GM21737 (cell line): ENCODE measurements around the gene HMGCS2.

ENCODE experiments used
- ATAC-seq: cut with Tn5 transposase; IDR thresholded peaks from one replicate; pipeline ENCODE4 v1.9.1; 2021; ENCODE audit warnings: mild to moderate bottlenecking, moderate library complexity; ENCODE audit not compliant: unreplicated experiment

Gene HMGCS2

DNA sequence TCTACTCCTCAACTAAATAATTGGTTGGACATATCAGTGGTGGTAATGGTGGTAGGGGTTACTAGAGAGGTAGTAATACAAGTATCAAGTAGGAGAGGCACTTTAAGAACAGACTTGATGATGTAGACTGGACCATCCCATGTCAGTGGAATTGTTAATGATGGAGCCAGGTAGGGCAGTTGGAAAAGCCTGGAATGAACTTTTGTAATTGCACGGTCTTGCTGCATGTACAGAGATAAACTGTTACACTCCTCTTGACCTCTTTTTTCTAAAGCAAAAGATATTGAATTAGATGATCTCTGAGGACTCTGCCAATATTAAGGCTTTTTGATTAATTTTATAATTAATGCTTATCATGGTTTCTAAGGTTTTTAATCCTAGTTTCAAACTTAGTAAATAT lies 5.8 kb downstream of the HMGCS2 start:
- ATAC-seq = no peak

DNA sequence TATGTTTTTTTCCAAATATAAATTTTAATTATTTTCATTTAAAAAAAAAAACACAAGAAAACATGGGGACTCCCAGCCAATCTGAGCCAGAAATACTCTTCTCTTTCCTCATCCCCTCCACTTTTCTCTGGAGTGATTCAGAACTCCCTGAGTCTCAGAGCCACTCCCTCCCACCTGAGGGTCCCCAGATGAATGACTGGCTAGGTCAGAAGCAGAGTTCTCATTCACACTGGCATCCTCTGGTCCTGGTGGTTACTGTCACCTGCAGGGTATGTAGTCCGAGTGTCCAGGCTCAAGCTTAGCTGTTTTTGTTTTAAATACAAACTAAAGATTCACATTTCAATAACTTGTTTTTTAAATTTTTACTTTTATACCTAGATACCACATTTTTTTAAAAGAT lies 6.3 kb downstream of the HMGCS2 start:
- ATAC-seq = no peak

DNA sequence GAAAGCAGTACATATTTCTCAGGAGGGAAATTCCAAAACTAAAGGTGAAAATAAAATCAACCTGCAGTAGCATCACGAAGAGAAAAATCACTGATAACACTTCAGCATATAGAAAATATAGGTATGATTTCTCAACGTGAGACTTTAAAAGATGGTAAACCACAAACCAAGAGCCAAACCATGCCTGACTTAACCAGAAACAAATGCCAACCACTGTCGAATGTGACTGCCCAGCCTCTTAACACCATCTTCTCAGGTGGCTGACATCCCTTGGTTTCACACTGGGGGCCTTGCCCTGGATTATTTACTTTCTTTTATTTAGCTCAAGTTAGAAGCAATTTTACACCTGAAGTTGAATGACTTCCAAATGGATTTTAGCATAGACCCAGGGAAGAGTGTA lies 10.1 kb downstream of the HMGCS2 start:
- no peak for ATAC-seq

DNA sequence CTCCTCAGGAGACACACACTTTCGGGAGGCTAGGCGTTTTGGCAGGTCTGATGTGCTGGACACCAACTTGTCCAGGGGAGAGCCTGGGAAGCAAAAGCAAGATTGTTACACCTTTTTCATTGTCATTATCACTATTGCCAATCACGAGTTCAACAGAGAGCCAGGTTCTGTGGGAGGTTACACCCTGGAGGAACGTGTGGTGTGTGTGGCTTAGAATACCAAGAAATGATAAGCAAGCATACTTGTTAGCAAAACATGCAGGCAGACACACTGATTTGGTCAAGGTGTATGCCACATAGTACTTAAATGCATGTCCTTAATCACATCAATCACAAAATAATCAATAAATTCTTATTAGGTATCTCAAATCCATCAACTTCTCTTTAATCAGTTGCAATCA lies 16.1 kb downstream of the HMGCS2 start:
- ATAC-seq = no peak

DNA sequence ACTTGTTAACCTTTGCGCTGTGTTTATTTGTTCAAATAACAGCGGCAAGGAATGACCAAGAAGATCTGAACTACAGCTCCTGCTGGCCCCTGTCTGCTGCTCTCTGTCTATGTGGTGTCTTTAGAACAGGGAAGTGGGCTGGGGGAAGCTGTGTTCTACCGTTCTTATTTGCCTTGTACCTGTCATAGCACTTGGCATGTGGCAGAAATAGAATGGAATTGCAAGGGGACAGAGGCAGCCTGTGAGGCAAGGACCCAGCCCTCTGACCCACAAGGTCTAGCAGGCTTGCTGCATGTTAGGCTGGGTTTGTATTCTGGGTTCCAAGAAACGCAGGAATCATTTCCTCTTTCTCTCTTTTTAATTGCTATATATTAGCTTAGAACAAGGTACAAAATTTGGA lies 20.7 kb downstream of the HMGCS2 start:
- no peak for ATAC-seq

DNA sequence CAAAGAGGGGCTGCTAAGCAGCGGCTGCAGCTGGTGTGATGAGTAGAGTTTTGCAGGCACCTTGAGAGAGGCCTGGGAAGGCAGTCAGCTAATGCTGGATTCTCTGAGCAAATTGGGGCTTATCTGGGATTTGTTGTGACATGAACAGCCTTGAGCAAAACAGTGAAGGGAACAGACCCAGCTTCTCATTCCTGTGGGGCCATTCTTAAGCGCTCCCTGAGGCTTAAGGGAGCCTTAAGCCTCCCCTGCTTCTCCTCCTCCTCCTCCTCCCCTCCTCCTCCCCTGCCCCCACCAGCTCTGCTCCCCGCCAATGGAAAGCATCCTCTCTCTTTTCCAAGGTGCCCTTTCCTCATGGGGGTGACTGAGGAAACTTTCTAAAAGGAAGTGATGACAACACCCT lies 21.3 kb downstream of the HMGCS2 start:
- ATAC-seq = no peak

DNA sequence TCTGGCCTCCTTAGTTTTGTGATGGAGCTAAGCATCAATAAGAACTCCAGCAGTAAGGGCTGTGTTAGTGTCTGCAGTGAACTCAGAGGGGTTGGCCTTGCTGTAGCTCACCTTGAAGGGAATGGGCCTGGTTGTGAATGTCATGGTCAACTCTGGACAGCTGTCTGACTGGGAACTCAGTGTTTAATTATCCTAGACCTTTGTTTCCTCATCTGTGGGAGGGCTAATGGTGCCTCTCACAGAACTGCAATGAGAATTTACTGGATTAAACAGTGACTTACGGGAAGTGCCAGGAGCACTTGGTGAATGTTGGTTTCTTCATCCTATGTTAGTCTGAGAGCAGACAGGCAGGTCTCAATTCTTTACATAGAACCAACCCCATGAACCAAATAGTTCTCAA lies 23.7 kb downstream of the HMGCS2 start:
- no peak for ATAC-seq

DNA sequence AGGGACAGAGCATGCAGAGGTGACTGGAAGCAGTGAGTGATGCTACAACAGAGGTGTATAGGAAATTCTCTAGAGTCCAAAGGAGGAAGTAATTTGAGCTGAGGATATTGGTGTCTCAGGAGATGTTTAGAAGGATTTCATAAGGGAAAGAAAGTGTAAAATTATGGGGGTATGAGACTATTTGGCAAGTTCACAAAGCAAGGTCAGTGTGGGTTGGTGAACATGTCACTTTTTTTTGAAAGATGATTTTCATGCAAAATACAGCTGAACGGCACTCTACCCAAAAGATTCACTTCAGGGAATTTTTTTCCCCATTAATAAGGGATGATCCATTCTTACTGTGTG lies 24.1 kb downstream of the HMGCS2 start:
- no peak for ATAC-seq

DNA sequence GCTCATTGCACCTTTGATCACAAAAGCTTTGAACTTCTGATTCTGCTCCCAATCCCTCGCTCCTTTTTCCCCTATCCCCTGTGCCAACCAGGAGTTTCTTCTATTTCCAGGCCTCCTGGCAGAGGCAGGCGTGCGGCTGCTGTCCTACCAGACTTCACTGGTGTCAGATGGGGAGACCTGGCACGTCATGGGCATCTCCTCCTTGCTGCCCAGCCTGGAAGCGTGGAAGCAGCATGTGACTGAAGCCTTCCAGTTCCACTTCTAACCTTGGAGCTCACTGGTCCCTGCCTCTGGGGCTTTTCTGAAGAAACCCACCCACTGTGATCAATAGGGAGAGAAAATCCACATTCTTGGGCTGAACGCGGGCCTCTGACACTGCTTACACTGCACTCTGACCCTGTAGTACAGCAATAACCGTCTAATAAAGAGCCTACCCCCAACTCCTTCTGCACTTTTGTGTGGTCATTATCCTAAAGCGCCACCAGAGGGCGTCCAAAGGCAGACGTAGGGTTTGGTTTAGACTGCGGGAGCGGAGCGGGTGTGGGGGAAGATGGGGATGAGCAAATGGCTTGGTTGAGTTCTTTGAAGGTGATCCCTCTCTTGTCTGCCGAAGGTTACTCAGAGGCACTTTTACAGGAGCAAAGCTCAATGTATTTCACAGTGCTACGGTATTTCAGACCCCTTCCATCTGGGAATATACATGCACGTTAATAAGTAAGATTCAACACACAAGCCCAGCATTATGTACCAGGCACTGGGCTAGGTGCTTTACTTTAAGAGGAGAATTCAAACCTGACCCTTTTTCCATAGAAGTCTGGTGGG lies 24.7 kb downstream of the HMGCS2 start:
- ATAC-seq = peak; percentile 58

DNA sequence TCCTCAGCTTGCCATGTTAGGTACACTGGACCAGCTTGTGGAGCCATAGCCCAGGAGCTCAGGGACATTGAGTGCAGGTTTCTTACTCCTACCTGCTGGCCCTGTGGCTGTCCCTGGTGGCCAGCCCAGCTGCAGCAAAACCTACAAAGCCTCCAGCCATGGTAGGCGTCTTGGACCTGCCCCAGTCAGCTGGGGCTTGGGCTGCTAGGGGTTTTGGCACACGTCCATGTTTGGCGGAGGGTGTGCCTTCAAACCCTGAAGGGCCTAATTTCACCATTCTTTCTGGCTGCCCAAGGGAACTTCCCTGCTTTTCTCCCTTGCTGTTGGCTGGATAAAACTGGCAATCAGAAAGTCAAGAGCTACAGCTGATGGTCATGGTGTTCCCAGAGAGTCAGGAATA lies 25.4 kb downstream of the HMGCS2 start:
- ATAC-seq = no peak

DNA sequence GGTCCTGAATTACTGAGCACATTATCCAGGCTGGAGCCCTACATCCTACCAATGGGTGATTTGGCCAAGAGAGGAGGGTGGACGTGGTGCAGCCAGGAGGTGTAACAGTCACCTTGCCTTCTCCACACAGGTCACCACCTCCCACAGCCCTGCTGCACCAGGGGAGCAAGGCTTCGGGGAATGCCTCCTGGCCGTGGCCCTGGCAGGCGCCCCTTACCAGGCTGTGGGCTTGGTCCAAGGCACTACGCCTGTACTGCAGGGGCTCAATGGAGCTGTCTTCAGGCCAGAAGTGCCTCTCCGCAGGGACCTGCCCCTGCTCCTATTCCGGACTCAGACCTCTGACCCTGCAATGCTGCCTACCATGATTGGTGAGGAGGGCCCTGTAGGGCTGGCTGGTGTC lies 26.0 kb downstream of the HMGCS2 start:
- no peak for ATAC-seq

DNA sequence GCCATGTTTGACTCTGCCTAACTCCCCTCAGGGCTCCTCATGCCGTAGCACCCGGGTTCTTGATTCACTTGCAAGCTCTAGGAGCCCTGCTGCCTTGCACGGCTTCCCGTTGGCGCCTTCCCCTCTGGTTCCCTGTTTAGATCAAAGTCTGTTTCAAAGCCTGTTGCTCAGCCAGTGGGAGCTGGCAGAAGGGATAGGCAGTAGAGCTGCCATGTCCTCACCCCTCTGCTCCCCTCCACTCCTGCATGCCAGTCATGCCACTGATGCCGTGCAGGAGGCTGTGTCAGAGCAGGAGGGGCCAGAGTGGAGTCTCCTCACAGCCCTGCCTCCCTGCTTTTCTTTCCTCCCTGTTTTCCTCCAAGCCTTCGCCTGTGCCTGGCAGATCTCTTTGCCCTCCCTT lies 26.5 kb downstream of the HMGCS2 start:
- ATAC-seq = no peak

DNA sequence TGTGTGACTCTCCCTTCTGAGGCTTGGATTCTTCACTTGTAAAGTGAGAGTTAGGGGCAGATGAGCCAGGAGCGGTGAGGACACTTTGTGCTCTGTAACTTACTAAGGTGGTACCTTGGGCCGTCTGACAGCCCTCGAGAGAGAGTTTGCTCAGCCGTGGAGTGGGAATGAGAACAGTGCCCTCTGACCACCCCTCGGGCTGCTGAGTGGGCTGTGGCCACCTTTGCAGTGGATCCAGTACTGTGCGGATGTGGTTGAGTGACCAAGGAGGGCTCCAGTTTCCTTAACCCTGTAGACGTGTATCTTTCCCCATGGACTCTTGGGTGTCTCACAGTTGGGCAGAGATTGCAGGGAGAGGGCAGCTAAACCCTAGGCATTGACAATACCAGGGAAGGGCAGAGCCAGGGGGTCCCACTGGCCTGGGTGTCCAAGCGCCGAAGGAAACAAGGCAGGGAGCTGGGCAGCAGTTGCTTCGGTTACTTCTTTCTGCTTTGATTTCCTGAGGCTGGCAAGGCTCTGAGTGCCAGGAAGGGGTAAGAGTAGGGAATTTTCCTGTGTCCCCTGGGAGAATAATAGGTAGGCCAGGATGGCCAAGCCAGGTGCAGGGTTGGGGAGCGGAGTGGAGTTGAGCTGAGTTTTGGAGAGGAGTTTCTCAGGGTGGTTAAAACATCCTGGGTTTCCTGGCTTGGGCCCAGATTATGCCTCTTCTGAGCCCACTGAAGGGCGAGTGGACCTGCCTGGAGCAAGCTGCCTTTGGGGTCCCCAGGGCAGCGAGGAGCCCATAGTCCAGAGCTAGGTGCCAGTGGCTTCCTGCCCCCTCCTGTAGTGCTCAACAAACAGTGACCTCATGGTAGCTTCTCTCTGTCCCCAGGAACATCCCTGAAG lies 27.6 kb downstream of the HMGCS2 start:
- ATAC-seq = no peak

DNA sequence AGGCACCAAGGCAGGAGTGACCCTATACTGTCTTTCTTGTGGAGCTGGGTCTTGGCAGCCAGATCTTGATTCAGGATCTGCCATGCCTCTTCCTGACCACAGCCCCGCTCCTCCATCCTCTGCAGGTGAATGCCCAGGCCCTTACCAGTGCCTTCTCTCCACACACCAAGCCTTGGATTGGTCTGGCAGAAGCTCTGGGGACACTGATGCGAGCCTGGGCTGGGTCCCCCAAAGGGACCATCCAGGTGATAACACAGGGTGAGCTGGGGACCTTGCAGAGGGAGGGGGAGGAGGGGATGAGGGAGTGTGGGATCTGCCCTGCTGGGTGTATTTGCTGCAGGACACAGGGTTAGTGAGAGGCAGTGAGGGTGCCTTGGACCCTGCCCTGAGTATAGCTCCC lies 28.4 kb downstream of the HMGCS2 start:
- no peak for ATAC-seq

DNA sequence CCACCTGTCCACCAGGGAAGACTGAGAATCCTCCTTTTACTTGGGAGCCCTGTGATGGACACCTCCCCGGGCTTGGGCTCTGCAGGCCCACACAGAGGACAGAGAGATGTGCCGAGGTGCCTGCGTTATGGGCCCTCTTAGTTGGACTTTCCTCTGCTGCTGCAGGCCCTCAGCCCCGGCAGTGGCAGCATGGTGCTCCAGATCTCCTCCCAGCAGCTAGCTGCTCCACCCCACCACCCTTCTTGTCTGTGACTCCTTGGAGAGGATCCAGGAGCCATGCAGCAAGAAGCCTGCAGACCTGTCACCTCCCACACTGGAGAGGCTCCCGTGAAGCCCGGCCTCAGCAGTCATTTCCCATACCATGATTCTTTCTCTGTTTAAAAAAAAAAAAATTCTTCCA lies 29.6 kb downstream of the HMGCS2 start:
- ATAC-seq = no peak

DNA sequence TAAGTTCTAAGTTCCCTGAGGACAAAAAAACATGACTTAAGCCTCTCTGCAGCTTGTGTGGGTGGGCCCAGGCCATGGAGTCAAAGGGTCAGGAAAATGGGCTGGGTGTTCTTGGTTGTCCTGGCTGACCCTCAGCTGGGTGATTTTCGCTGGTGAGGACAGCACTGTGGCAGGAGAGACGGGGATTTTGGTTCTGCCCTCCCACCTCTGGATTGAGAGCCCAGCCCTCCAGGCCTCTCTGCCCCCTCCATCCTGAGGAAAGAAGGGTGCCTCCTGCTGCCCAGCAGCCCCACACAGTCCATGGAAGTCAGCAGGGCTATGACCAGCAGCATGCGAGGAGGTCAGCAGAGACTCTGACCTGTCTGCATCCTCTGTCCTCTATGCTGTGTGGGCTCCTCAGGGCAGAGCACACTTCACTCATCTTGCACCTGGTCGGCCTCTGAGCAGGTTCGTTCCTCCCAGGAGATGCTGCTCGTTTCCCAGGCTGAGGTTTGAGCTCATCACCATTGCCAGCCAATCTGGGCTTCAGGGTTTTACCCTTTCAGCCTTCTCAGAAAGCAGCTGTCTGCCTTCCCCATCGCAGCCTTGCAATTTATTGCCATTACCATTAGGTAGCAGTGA lies 30.5 kb downstream of the HMGCS2 start:
- ATAC-seq = no peak

DNA sequence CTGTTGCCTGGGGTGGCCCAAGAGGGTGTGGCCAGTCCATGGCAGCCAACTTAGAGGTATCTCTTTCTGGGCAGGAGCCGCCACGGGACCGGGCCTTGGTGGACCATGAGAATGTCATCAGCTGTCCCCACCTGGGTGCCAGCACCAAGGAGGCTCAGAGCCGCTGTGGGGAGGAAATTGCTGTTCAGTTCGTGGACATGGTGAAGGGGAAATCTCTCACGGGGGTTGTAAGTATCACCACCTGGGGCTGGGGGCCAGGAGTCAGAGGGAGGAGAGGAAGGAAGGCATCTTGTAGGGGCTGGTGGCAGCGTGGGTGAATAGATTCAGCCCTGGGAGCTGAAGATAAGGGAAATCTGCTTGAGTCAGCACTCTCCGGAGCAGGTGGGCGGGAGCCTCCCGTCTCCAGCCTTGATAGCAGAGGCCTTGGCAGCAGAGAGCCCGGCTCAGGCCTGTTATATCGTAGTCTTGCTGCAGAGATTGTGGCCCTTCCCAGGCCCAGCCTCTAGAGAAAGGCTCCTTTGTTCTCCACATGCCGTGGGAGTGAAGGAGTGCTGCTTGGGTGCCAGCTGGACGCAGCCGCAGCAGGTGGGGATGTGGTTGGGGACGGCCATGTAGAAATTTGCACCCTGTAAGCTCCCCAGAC lies 31.5 kb downstream of the HMGCS2 start:
- ATAC-seq = no peak

DNA sequence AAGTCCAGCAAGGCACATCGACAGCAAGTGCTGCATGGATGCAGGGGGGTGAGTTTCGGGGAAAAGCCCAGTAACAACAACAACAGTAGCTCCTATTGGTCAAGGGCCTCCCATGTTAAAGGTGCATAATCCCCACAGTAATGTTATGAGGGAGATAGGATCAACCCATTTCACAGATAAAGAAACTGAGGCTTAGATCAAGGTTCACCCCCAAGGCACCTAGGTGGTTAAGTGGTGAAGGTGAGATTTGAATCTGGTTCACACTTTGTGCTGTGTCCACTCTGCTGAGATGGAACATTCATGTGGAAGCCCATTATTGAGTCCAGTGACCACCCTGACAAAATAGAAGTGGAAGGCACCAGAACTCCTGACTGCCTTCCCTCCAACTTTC lies 32.1 kb downstream of the HMGCS2 start:
- no peak for ATAC-seq

DNA sequence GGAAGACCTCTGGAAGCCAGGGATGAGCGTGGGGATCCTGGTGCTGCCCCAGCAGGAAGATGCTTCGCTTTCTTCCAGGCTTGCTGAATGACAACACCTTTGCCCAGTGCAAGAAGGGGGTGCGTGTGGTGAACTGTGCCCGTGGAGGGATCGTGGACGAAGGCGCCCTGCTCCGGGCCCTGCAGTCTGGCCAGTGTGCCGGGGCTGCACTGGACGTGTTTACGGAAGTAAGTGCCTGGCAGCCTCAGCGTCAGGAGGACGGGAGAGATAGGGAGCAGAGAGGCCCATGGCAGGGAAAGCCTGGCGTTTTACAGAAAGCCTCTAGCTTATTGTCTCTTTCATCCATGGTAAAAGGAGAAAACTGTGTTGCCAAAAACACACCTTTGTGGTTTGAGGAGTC lies 33.5 kb downstream of the HMGCS2 start:
- no peak for ATAC-seq

DNA sequence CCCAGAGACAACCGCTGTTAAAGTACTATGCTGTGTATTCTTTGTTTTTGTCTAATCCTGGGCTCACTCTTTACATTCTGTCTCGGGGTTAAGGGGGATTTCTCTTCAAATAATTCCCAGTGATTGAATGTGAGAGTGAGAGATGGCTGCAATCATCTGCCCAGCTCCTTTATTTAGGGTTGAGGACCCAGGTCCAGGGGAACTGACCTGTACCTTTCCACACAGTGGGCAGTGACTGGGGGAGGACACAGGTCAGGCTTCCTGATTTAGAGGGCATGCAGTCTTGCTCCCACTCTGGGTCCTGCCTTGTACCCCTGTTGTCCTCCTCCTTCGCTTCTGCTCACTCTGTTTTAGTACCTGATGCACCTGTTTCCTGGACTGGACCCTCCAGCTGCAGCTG lies 35.0 kb downstream of the HMGCS2 start:
- no peak for ATAC-seq

DNA sequence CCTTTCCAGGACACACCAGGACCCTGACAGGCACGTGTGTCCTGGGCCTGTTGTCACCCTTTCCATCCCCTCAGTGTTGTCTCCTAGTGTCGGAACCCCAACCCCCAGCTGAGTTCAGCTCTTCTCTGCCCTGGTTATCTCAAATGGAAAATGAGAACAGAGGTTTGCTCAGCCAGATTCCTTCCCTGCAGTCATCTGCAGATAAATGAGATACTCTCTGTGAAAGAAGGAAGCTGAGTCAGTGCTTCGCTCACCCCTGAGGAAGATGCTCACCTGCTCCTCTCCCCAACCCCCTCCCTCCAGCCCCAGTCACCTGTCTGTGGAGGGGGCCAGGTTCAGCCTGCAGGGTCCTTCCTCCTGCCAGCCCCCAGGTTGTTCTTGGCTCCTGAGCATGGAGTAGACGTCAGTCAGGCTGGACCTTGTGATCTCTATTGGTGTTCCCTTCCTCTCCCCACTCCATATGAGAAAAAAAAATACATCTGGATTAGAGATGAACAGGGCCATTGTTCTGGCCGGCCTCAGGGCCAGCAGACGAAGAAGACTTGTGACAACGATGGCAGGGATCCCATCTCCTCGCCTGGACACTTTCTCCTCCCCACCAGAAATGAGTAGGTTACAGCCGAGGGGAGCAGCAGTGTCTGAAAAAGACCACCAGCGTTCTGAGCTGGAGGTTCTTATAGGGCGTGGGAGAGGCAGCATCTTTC lies 36.1 kb downstream of the HMGCS2 start:
- no peak for ATAC-seq
